CD4-positive, CD25-positive, alpha-beta regulatory T cell (primary cell): ENCODE measurements around the gene SDF2L1. TPM values are rescaled to one million over a fixed set of nuclear protein-coding genes. Genes with fewer than 3 reads are reported as not detected.
A peak's percentile ranks its signal among the peaks of the same experiment; 100 is the strongest.

Source experiments
- ATAC-seq, 2 donors: fragments of 150-1000 bp; cut with Tn5 transposase; one replicate each; pipeline ENCODE4 v1.10.0; 2021; ENCODE audit warnings: low read depth in 2 of 2, moderate number of reproducible peaks in 2 of 2, moderate library complexity in 1 of 2
- DNase-seq, 3 donors: peaks; one replicate each; pipeline versions ENCODE4 v3.0.0 to v3.0.0-alpha.2; 2012 to 2022; ENCODE audit warnings: mixed read lengths in 1 of 3
- H3K27ac ChIP-seq: one replicate; pipeline ENCODE4 v1.7.0; 2013; ENCODE audit warnings: mild to moderate bottlenecking, low read length; ENCODE audit not compliant: insufficient read depth, poor library complexity, severe bottlenecking
- H3K27me3 ChIP-seq: one replicate; pipeline ENCODE4 v1.7.0; 2013; ENCODE audit warnings: low read length; ENCODE audit not compliant: control insufficient read depth, insufficient read depth
- H3K36me3 ChIP-seq: one replicate; pipeline ENCODE4 v1.7.0; 2013; ENCODE audit warnings: mild to moderate bottlenecking, low read length, moderate library complexity; ENCODE audit not compliant: control insufficient read depth, insufficient read depth
- H3K4me1 ChIP-seq: 2 replicates; pipeline ENCODE4 v1.7.0; 2013; ENCODE audit warnings: mild to moderate bottlenecking, low read length; ENCODE audit not compliant: insufficient read depth, control insufficient read depth, poor library complexity, severe bottlenecking
- H3K4me3 ChIP-seq: one replicate; pipeline ENCODE4 v1.7.0; 2013; ENCODE audit warnings: low read depth, mild to moderate bottlenecking, low read length, moderate library complexity
- H3K9me3 ChIP-seq, 2 experiments: 1 replicate in 1 of 2; 2 replicates in 1 of 2; pipeline ENCODE4 v1.7.0; 2013; ENCODE audit warnings: low read length in 2 of 2, mild to moderate bottlenecking in 1 of 2, moderate library complexity in 1 of 2; ENCODE audit not compliant: control insufficient read depth in 2 of 2
- H3K27ac Mint-ChIP-seq, 3 donors: one replicate each; pipeline ENCODE4 v1.8.0; 2020 to 2022; ENCODE audit warnings: mild to moderate bottlenecking in 3 of 3, mixed read lengths in 3 of 3, moderate library complexity in 2 of 3
- H3K27me3 Mint-ChIP-seq: one replicate; pipeline ENCODE4 v1.8.0; 2022; ENCODE audit warnings: mild to moderate bottlenecking, mixed read lengths
- H3K36me3 Mint-ChIP-seq: one replicate; pipeline ENCODE4 v1.8.0; 2020; ENCODE audit warnings: mixed read lengths
- H3K4me1 Mint-ChIP-seq, 4 donors: one replicate each; pipeline ENCODE4 v1.8.0; 2020 to 2022; ENCODE audit warnings: mixed read lengths in 4 of 4, mild to moderate bottlenecking in 1 of 4
- H3K4me3 Mint-ChIP-seq, 4 donors: one replicate each; pipeline ENCODE4 v1.8.0; 2020 to 2022; ENCODE audit warnings: mild to moderate bottlenecking in 4 of 4, mixed read lengths in 4 of 4, moderate library complexity in 3 of 4
- H3K9me3 Mint-ChIP-seq, 7 donors: one replicate each; pipeline ENCODE4 v1.8.0; 2020 to 2022; ENCODE audit warnings: mixed read lengths in 7 of 7, mild to moderate bottlenecking in 3 of 7, moderate library complexity in 2 of 7
- polyA plus RNA-seq, 4 donors: library from polyadenylated mRNA; unstranded; fragments of 300-500 nt; fragmentation: Illumina TruSeq; gene quantifications; one replicate each; pipeline ENCODE4 v1.2.3, GENCODE V29; 2021
- total RNA-seq: library from RNA; stranded (reverse); gene quantifications from one replicate; pipeline ENCODE4 v1.2.3, GENCODE V29; 2022

SDF2L1 gene
- total and polyA plus RNA-seq, 5 donors from 2014 or later, result 29.9 to 89.3 (median 73.2) TPM

DNA sequence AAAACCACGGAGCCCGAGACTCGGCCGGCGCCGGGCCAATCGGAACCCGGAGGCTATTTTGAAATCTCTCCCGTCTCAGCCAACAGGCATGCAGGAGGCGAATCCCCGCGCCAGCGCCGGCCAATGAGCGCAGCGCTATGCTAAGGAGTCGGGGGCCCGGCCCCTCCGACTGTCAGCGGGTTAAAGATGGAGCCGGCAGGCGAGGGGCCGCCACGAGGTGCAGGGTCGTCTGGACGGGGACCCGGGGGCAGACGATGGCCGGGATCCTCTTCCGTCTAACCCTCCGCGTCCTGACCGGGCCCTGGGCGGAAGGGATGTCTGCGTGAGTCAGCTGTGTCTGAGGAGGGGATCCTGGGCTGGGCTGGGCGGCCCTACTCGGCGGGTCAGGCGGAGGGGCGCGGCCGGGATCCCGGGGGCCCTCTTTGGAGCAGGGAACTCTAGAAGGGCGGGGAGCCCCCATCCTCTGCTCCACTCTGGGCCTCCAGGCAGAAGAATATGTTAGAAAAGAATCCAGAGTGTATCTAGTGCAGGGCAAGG lies 10.0 kb downstream of the SDF2L1 start:
- Mint-ChIP-seq H3K4me3 (peak overlapping the region; percentile 89 to 95 (median 92)), H3K9me3 (no peaks in the 10 kb centered on the region), H3K4me1 (peaks cover 8 to 31% (median 20%) of the 10 kb centered on the region in 4 donors), H3K27me3 (no peaks in the 10 kb centered on the region), H3K27ac (peak overlapping the region in 1 of 3 donors; percentile 30), H3K36me3 (no peaks in the 10 kb centered on the region)
- Histone ChIP-seq H3K27ac (no peak overlapping the region), H3K4me3 (peak overlapping the region; percentile 74), H3K4me1 (peaks cover 24% of the 10 kb centered on the region), H3K9me3 (no peaks in the 10 kb centered on the region), H3K27me3 (no peaks in the 10 kb centered on the region), H3K36me3 (no peaks in the 10 kb centered on the region)
- peak; percentile 76 to 91 (median 79) for DNase-seq
- peak; percentile 93 to 96 for ATAC-seq

DNA sequence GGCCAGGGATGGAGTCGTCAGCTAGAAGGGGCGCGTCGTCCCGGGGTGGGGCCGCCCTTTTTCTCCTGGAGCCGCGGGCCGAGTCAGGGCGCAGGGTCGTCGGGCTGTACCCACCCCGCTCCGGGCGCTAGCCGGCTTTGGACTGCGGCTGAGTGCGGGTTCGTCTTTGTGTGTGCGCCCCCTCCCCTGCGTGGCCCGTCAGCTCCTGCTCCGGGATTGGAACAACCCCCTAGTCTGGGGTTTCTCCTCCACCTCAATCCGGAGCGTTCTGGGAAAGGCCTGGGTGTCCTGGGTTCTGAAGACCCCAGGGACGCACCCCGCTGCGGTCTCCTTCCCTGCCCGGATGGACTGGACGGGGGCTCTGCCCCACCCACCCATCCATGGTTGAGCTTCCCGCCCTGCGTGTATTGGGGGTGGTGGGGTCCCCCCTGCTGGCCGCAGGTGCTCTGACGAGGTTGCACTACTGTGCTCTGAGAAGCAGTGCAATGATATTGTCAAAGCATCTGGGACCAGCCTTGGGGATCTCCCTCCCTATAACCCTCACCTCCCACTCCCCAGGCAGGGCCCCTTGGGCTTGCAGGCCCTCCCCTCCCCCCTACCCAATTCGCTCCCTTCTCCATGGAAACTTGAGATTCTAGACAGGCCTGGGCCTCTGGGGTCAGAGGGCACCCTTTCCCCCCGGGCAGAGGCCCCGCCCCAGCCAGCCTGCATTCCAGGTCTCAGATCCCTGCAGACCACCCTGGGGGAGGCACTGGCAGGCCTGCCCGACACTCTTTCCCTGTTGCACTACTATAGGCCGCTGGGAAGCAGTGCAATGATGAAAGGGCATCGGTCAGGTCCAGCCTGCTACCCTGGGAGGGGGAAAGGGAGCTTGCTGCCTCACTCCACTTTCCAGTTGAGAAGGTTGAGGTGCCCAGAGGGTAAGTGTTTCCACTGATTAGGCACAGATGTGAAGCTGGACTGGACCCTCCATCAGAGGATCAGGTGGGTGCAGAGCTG lies 10.7 kb downstream of the SDF2L1 start:
- Mint-ChIP-seq H3K27me3 (no peaks in the 10 kb centered on the region), H3K36me3 (no peaks in the 10 kb centered on the region), H3K9me3 (no peaks in the 10 kb centered on the region), H3K4me3 (peak overlapping the region; percentile 82 to 93 (median 90)), H3K4me1 (peaks cover 8 to 35% (median 21%) of the 10 kb centered on the region in 4 donors), H3K27ac (no peak overlapping the region)
- Histone ChIP-seq H3K4me1 (peaks cover 25% of the 10 kb centered on the region), H3K27me3 (no peaks in the 10 kb centered on the region), H3K27ac (no peak overlapping the region), H3K4me3 (no peak overlapping the region), H3K9me3 (no peaks in the 10 kb centered on the region), H3K36me3 (no peaks in the 10 kb centered on the region)
- no peak for DNase-seq
- no peak for ATAC-seq

DNA sequence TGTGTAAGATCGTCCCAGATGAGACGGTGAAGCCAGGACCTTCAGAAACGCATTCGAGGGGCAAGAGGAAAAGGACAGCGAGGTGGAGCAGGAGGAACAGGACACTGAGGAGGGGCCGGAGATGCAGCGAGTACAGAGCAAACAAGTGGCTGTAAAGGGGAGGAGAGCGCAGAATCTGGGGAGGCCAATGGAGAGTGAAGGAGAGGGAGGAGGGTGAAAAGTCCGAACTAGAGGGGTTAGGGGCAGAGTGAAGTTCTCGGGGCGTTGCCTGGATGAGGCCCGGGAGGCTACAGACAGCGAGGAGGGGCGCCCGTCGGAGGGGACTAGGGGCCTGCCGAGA lies 14.9 kb downstream of the SDF2L1 start:
- H3K27me3 ChIP-seq, result no peaks in the 10 kb centered on the region
- no peak overlapping the region for H3K4me3 ChIP-seq
- no peaks in the 10 kb centered on the region for H3K36me3 ChIP-seq
- no peak overlapping the region for H3K27ac ChIP-seq
- peaks cover 16% of the 10 kb centered on the region for H3K4me1 ChIP-seq
- peak overlapping the region; percentile 82 to 96 (median 87) for H3K4me3 Mint-ChIP-seq
- H3K27me3 Mint-ChIP-seq, result no peaks in the 10 kb centered on the region
- peaks cover 0 to 20% (median 11%) of the 10 kb centered on the region in 4 donors for H3K4me1 Mint-ChIP-seq
- no peak for DNase-seq
- H3K36me3 Mint-ChIP-seq, result no peaks in the 10 kb centered on the region
- ATAC-seq, result no peak
- H3K27ac Mint-ChIP-seq, result peak overlapping the region in 1 of 3 donors; percentile 91
- H3K9me3 ChIP-seq, result no peaks in the 10 kb centered on the region
- H3K9me3 Mint-ChIP-seq, result no peaks in the 10 kb centered on the region

DNA sequence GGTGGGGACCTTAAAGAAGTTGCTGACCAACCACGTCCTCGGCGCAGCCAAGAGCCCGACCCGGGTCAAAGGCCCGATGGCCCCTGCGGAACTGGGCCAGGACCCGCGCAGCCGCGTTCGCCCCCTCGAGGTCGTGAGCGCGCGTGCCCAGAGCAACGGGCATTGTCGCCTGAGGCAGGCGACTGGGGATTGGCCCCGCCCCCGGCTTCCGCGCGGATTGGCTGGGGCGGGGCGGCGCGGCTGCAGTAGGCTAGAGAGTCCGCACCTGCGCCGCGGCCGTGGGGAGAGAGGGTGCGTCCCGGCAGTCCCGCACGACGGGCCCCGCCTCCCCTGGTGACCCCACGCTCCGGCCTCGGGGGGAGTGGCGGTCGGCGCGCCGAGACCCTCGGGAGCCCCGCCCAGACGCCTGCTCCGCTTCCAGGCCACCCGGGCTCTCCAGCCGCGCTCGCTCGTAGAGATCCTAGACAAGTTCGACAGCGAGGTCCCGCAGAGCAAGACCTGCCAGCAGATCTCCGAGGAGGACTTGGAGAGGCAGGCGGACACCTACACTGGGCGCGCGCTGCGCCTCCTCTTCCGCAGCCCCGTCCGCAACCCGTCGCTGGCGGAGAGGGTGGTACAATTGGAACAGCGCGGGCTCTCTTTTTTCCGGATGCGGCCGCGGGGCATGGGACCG lies 15.4 kb downstream of the SDF2L1 start:
- DNase-seq (peak; percentile 67 to 81 (median 80)), ATAC-seq (peak; percentile 87 to 88)
- Histone ChIP-seq H3K9me3 (no peaks in the 10 kb centered on the region), H3K27me3 (no peaks in the 10 kb centered on the region), H3K4me1 (peaks cover 12% of the 10 kb centered on the region), H3K4me3 (peak overlapping the region; percentile 44), H3K36me3 (no peaks in the 10 kb centered on the region), H3K27ac (peak overlapping the region; percentile 33)
- H3K4me3 Mint-ChIP-seq, result peak overlapping the region; percentile 86 to 89 (median 88)
- H3K36me3 Mint-ChIP-seq, result no peaks in the 10 kb centered on the region
- peaks cover 0 to 20% (median 10%) of the 10 kb centered on the region in 4 donors for H3K4me1 Mint-ChIP-seq
- H3K27me3 Mint-ChIP-seq, result no peaks in the 10 kb centered on the region
- H3K9me3 Mint-ChIP-seq, result no peaks in the 10 kb centered on the region
- H3K27ac Mint-ChIP-seq, result peak overlapping the region in 1 of 3 donors; percentile 91

DNA sequence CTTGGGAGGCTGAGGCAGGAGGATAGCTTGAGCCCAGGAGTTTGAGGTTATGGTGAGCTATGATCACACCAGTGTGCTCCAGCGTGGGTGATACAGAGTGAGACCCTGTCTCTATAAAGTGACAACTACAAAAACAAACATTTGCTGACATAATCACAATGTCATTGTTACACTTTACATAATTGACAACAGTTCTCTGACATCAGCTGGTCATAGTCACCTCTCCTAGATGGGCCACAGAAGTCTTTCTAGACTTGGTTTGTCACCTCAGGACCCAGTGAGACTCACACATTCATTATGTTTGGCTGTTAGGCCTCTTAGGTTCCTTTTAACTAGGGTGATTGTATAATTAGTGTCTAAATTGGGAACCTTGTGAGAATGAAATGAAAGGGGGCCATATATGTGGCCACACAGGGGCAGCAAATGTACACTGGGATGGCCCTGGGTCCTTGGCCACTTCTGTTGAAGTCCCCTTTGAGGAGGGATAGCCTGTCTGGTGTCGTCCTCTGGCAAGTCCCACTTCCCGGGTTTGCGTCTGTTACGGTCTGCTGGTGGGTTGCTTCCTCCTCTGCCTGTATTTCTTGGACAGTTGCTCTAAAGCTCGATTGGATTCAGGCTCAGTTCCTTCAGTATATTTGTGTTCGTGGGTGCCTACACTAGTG lies 17.9 kb downstream of the SDF2L1 start:
- Histone ChIP-seq H3K4me1 (peaks cover 12% of the 10 kb centered on the region), H3K9me3 (no peaks in the 10 kb centered on the region), H3K36me3 (no peaks in the 10 kb centered on the region), H3K27ac (no peak overlapping the region), H3K4me3 (no peak overlapping the region), H3K27me3 (no peaks in the 10 kb centered on the region)
- peaks cover 0 to 21% (median 8%) of the 10 kb centered on the region in 4 donors for H3K4me1 Mint-ChIP-seq
- H3K27ac Mint-ChIP-seq, result no peak overlapping the region
- no peaks in the 10 kb centered on the region for H3K9me3 Mint-ChIP-seq
- no peaks in the 10 kb centered on the region for H3K36me3 Mint-ChIP-seq
- ATAC-seq (no peak), DNase-seq (no peak)
- no peaks in the 10 kb centered on the region for H3K27me3 Mint-ChIP-seq
- peak overlapping the region in 3 of 4 donors; percentile 48 to 77 (median 55) for H3K4me3 Mint-ChIP-seq

DNA sequence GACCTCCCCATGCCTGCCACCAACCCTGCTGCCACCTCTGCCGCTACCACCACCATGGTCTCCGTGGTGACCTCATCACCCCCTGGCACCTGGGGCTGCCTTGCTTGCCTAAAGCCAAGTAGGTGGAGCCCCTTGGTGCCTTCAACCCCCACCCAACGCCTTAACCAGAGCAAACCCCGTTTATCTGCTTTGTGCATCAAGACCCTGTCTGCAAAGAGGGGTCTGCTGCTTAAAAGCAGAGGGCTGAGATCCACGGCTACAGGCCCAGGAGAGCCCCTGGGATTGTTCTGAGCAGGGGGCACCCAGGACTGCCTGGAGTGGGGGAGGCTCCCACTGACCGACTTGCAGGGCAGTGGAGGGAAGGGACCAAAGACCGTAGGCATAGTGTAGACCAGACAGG lies 18.8 kb downstream of the SDF2L1 start:
- H3K27ac Mint-ChIP-seq, result no peak overlapping the region
- ATAC-seq (no peak), DNase-seq (no peak)
- H3K27me3 Mint-ChIP-seq, result no peaks in the 10 kb centered on the region
- Histone ChIP-seq H3K36me3 (no peaks in the 10 kb centered on the region), H3K27me3 (no peaks in the 10 kb centered on the region), H3K4me1 (peaks cover 16% of the 10 kb centered on the region), H3K27ac (no peak overlapping the region), H3K9me3 (no peaks in the 10 kb centered on the region), H3K4me3 (no peak overlapping the region)
- no peak overlapping the region for H3K4me3 Mint-ChIP-seq
- peaks cover 0 to 27% (median 8%) of the 10 kb centered on the region in 4 donors for H3K4me1 Mint-ChIP-seq
- no peaks in the 10 kb centered on the region for H3K9me3 Mint-ChIP-seq
- no peaks in the 10 kb centered on the region for H3K36me3 Mint-ChIP-seq

DNA sequence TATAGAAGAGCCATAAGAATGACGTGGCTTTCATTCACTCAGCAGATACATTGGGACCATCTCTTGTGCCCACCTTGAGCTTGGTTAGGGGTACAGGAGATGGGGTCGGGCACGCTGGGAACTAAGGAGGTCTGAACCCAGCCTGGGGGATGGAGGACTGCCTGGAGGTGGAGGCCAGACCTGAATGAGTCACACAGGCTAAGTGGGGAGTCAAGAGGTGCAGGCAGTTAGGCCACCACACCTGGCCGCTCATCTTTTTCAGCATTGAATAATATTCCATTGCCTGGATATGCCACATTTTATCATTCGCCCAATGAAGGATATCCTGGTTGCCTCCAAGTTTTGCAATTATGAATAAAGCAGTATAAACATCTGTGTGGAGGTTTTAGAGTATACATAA lies 19.9 kb downstream of the SDF2L1 start:
- peak overlapping the region in 1 of 4 donors; percentile 74 for H3K4me3 Mint-ChIP-seq
- H3K9me3 ChIP-seq, result no peaks in the 10 kb centered on the region
- H3K4me3 ChIP-seq, result no peak overlapping the region
- no peak overlapping the region for H3K27ac Mint-ChIP-seq
- no peaks in the 10 kb centered on the region for H3K27me3 ChIP-seq
- H3K27me3 Mint-ChIP-seq, result no peaks in the 10 kb centered on the region
- no peak for ATAC-seq
- H3K36me3 Mint-ChIP-seq, result no peaks in the 10 kb centered on the region
- peaks cover 0 to 25% (median 7%) of the 10 kb centered on the region in 4 donors for H3K4me1 Mint-ChIP-seq
- no peak overlapping the region for H3K27ac ChIP-seq
- no peaks in the 10 kb centered on the region for H3K36me3 ChIP-seq
- H3K4me1 ChIP-seq, result peaks cover 17% of the 10 kb centered on the region
- peaks cover 0 to 1% (median 0%) of the 10 kb centered on the region in 7 donors for H3K9me3 Mint-ChIP-seq
- no peak for DNase-seq
